ENCODE data around the gene PAPOLA.

- no peak for TF ChIP-seq TAF1 (IDR thresholded peaks at IDR 0.05; ENCODE audit: borderline replicate concordance, low read depth, low read length)
- no peak for TF ChIP-seq POLR2AphosphoS5 (IDR thresholded peaks at IDR 0.05; ENCODE audit: low read depth, low read length)
- TF ChIP-seq POLR2A (IDR thresholded peaks at IDR 0.05; ENCODE audit: low read depth, low read length), result no peak
Measured at GRCh38 chr14:96484399-96484798, 17.8 kb upstream of the PAPOLA start.
